Measurements from ENCODE around the gene MSL3.
A peak's percentile ranks its signal among the peaks of the same experiment; 100 is the strongest.

Gene MSL3

GRCh38 chrX:11787564-11787963 is 29.5 kb downstream of the MSL3 start:
- TF ChIP-seq RAD21 (IDR thresholded peaks at IDR 0.05; ENCODE audit: low read depth), result peak; percentile 10; the same call in 1 of the 2 replicates
- no peak for TF ChIP-seq MAX (IDR thresholded peaks at IDR 0.05)

- TF ChIP-seq CREB1 (IDR thresholded peaks at IDR 0.05; ENCODE audit: low read depth), result no peak
- no peak for TF ChIP-seq TAF1 (IDR thresholded peaks at IDR 0.05; ENCODE audit: low read depth)
- TF ChIP-seq RAD21 (IDR thresholded peaks at IDR 0.05; ENCODE audit: low read depth), result no peak
- no peak for TF ChIP-seq TCF12 (IDR thresholded peaks at IDR 0.05; ENCODE audit: low read depth)
- TF ChIP-seq FOXM1 (IDR thresholded peaks at IDR 0.05; ENCODE audit: borderline replicate concordance, low read depth), result no peak
- no peak for TF ChIP-seq MAX (IDR thresholded peaks at IDR 0.05)
- TF ChIP-seq ZBTB7A (IDR thresholded peaks at IDR 0.05; ENCODE audit: low read depth), result no peak
- TF ChIP-seq REST (IDR thresholded peaks at IDR 0.05; ENCODE audit: low read depth), result no peak
- no peak for TF ChIP-seq YY1 (IDR thresholded peaks at IDR 0.05; ENCODE audit: low read depth)
- no peak for TF ChIP-seq NFIC (IDR thresholded peaks at IDR 0.05)
- TF ChIP-seq USF1 (IDR thresholded peaks at IDR 0.05), result no peak
- TF ChIP-seq EP300 (IDR thresholded peaks at IDR 0.05; ENCODE audit: borderline replicate concordance), result no peak
- no peak for TF ChIP-seq CEBPB (IDR thresholded peaks at IDR 0.05)
- TF ChIP-seq TEAD4 (IDR thresholded peaks at IDR 0.05), result no peak
- TF ChIP-seq EGR1 (IDR thresholded peaks at IDR 0.05), result no peak
Observed at GRCh38 chrX:11789809-11790208, 31.8 kb downstream of the MSL3 start.

- TF ChIP-seq YY1 (IDR thresholded peaks at IDR 0.05; ENCODE audit: low read depth) (no peak), NFIC (IDR thresholded peaks at IDR 0.05) (no peak), FOXM1 (IDR thresholded peaks at IDR 0.05; ENCODE audit: borderline replicate concordance, low read depth) (no peak), TCF12 (IDR thresholded peaks at IDR 0.05; ENCODE audit: low read depth) (no peak), EGR1 (IDR thresholded peaks at IDR 0.05) (no peak), EP300 (IDR thresholded peaks at IDR 0.05; ENCODE audit: borderline replicate concordance) (no peak), TEAD4 (IDR thresholded peaks at IDR 0.05) (no peak), MAX (IDR thresholded peaks at IDR 0.05) (no peak), RAD21 (IDR thresholded peaks at IDR 0.05; ENCODE audit: low read depth) (no peak), CREB1 (IDR thresholded peaks at IDR 0.05; ENCODE audit: low read depth) (no peak), ZBTB7A (IDR thresholded peaks at IDR 0.05; ENCODE audit: low read depth) (no peak), CEBPB (IDR thresholded peaks at IDR 0.05) (no peak), USF1 (IDR thresholded peaks at IDR 0.05) (no peak), REST (IDR thresholded peaks at IDR 0.05; ENCODE audit: low read depth) (no peak)
Observed at GRCh38 chrX:11791090-11791489, 33.1 kb downstream of the MSL3 start.

GRCh38 chrX:11791537-11791936 is 33.5 kb downstream of the MSL3 start:
- no peak for TF ChIP-seq EP300 (IDR thresholded peaks at IDR 0.05; ENCODE audit: borderline replicate concordance)
- TF ChIP-seq CREB1 (IDR thresholded peaks at IDR 0.05; ENCODE audit: low read depth), result no peak
- TF ChIP-seq EGR1 (IDR thresholded peaks at IDR 0.05), result no peak
- TF ChIP-seq CEBPB (IDR thresholded peaks at IDR 0.05), result no peak
- no peak for TF ChIP-seq MAX (IDR thresholded peaks at IDR 0.05)
- TF ChIP-seq FOXM1 (IDR thresholded peaks at IDR 0.05; ENCODE audit: borderline replicate concordance, low read depth), result no peak
- TF ChIP-seq RAD21 (IDR thresholded peaks at IDR 0.05; ENCODE audit: low read depth), result no peak
- no peak for TF ChIP-seq REST (IDR thresholded peaks at IDR 0.05; ENCODE audit: low read depth)
- no peak for TF ChIP-seq NFIC (IDR thresholded peaks at IDR 0.05)
- no peak for TF ChIP-seq TAF1 (IDR thresholded peaks at IDR 0.05; ENCODE audit: low read depth)
- no peak for TF ChIP-seq TCF12 (IDR thresholded peaks at IDR 0.05; ENCODE audit: low read depth)
- no peak for TF ChIP-seq ZBTB7A (IDR thresholded peaks at IDR 0.05; ENCODE audit: low read depth)
- no peak for TF ChIP-seq TEAD4 (IDR thresholded peaks at IDR 0.05)
- no peak for TF ChIP-seq YY1 (IDR thresholded peaks at IDR 0.05; ENCODE audit: low read depth)
- TF ChIP-seq USF1 (IDR thresholded peaks at IDR 0.05), result no peak
